Neural cell (in vitro differentiated cells): ENCODE measurements around the gene SF1.

Source experiments
- EP300 ChIP-seq: fragments of 450-650 bp; conservative IDR thresholded peaks from 2 replicates; pipeline ENCODE4 v1.6.1; 2014; ENCODE audit warnings: antibody characterized with exemption, mild to moderate bottlenecking, moderate library complexity; ENCODE audit not compliant: poor library complexity, severe bottlenecking
- EZH2 ChIP-seq: fragments of 200-600, 300-800 bp; shearing (Covaris generic), sonication (generic); IDR thresholded peaks from 2 replicates; pipeline ENCODE4 v1.6.1; 2014; ENCODE audit warnings: antibody characterized with exemption, low read length, borderline replicate concordance, mild to moderate bottlenecking; ENCODE audit not compliant: insufficient read depth, poor library complexity, severe bottlenecking
- MXI1 ChIP-seq: fragments of 450-650 bp; conservative IDR thresholded peaks from 2 replicates; pipeline ENCODE4 v1.6.1; 2014; ENCODE audit warnings: antibody characterized with exemption, mild to moderate bottlenecking; ENCODE audit not compliant: poor library complexity, severe bottlenecking
- POLR2AphosphoS5 ChIP-seq: IDR thresholded peaks from 2 replicates; pipeline ENCODE4 v1.6.1; 2012
- RAD21 ChIP-seq: fragments of 450-650 bp; conservative IDR thresholded peaks from 2 replicates; pipeline ENCODE4 v1.6.1; 2014; ENCODE audit warnings: antibody characterized with exemption, mild to moderate bottlenecking, moderate library complexity
- REST ChIP-seq: IDR thresholded peaks from 2 replicates; pipeline ENCODE4 v1.6.1; 2012; ENCODE audit warnings: borderline replicate concordance
- SMC3 ChIP-seq: fragments of 450-650 bp; conservative IDR thresholded peaks from 2 replicates; pipeline ENCODE4 v1.6.1; 2014; ENCODE audit warnings: antibody characterized with exemption, mild to moderate bottlenecking, moderate library complexity; ENCODE audit not compliant: poor library complexity
- TAF1 ChIP-seq: IDR thresholded peaks from 2 replicates; pipeline ENCODE4 v1.6.1; 2012; ENCODE audit warnings: low read depth
- TF ChIP-seq, protein P1 (sequence below): fragments of 450-650 bp; IDR thresholded peaks from 2 replicates; pipeline ENCODE4 v1.5.1; 2014; ENCODE audit warnings: antibody characterized with exemption, mild to moderate bottlenecking, moderate library complexity; ENCODE audit not compliant: poor library complexity, severe bottlenecking

DNA sequence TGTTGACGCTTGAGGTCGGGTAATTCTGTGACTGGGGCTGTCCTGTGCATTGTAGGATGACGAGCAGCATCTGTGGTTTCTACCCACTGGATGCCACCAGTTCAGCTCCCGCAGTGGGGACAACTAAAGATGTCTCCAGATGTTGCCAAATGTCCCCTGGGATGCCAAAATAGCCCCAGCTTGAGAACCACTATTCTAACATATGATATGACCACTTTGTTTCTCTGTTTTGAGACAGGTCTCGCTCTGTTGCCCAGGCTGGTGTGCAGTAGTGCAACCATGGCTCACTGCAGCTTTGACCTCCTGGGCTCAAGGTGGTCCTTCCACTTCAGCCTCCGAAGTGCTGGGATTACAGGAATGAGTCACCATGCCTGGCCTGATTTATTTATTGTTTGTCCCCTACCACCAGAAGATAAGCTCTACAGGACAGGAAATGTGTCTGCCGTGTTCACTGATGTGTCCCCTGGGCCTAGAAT, 36.4 kb upstream of the SF1 start:
- no peak for TF ChIP-seq EP300
- TF ChIP-seq, protein P1, sequence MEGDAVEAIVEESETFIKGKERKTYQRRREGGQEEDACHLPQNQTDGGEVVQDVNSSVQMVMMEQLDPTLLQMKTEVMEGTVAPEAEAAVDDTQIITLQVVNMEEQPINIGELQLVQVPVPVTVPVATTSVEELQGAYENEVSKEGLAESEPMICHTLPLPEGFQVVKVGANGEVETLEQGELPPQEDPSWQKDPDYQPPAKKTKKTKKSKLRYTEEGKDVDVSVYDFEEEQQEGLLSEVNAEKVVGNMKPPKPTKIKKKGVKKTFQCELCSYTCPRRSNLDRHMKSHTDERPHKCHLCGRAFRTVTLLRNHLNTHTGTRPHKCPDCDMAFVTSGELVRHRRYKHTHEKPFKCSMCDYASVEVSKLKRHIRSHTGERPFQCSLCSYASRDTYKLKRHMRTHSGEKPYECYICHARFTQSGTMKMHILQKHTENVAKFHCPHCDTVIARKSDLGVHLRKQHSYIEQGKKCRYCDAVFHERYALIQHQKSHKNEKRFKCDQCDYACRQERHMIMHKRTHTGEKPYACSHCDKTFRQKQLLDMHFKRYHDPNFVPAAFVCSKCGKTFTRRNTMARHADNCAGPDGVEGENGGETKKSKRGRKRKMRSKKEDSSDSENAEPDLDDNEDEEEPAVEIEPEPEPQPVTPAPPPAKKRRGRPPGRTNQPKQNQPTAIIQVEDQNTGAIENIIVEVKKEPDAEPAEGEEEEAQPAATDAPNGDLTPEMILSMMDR: no peak
- no peak for TF ChIP-seq POLR2AphosphoS5
- TF ChIP-seq REST: no peak
- TF ChIP-seq SMC3: no peak
- TF ChIP-seq EZH2: no peak
- no peak for TF ChIP-seq TAF1
- no peak for TF ChIP-seq RAD21
- no peak for TF ChIP-seq MXI1
